SK-MEL-5 (cell line): ENCODE data around the gene PMM1. TPM values are rescaled to one million over a fixed set of nuclear protein-coding genes. Genes with fewer than 3 reads are reported as not detected.
"Not testable (repeated sequence)": the region's sequence is repeated elsewhere in the genome, so short reads cannot be mapped to it uniquely, and the experiment has no call there.

Experiments
- DNase-seq: peaks from one replicate; pipeline ENCODE4 v3.0.0-alpha.2; 2016; ENCODE audit warnings: low read depth, low spot score
- in situ Hi-C: cut with HindIII; loops from 2 replicates; pipeline ENCODE4 v1.10.0; 2016; ENCODE audit warnings: low sequenced_read_pairs, high pct_unique_total_duplicates, low pct_unique_long_range_greater_than_20kb
- total RNA-seq: library from RNA; depleted of rRNA; stranded (reverse); fragments of >200 nt; shearing (Covaris generic); gene quantifications from 2 replicates; pipeline ENCODE4 v1.2.3, GENCODE V29; 2014

PMM1 gene
- total RNA-seq, 1 experiment from 2014 or later, result 8.2 TPM

- in situ Hi-C loops, result no loop called here
These were observed 11.3 kb upstream of the PMM1 start for GRCh38 chr22:41600976-41601375.

GRCh38 chr22:41598891-41599635 is 9.4 kb upstream of the PMM1 start:
- DNase-seq, result no peak
- in situ Hi-C loops, result no loop called here

More at GRCh38 chr22:41600976-41601375, 11.3 kb upstream of the PMM1 start:
- no peak for DNase-seq

GRCh38 chr22:41598081-41598480 is 8.4 kb upstream of the PMM1 start:
- in situ Hi-C loops, result no loop called here
- no peak for DNase-seq

DNA sequence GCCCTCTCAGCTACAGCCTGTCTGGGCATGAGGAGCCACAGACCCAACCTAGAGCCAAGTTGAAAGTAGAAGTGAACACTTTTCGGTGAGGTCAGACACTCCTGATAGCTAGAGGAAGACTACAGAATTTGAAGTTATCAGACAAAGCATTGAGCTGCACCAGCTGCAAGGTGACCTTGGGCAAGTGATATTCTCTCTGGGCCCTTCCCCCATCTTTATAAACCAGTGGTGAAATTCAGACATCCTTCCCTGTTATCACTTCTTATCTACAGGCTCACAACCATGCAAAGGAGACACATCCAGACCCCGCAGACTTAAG is 8.0 kb upstream of the PMM1 start:
- in situ Hi-C loops, result no loop called here
- no peak for DNase-seq

GRCh38 chr22:41596776-41597634 is 7.4 kb upstream of the PMM1 start:
- peak; percentile 78 for DNase-seq
- in situ Hi-C loops, result no loop called here

DNA sequence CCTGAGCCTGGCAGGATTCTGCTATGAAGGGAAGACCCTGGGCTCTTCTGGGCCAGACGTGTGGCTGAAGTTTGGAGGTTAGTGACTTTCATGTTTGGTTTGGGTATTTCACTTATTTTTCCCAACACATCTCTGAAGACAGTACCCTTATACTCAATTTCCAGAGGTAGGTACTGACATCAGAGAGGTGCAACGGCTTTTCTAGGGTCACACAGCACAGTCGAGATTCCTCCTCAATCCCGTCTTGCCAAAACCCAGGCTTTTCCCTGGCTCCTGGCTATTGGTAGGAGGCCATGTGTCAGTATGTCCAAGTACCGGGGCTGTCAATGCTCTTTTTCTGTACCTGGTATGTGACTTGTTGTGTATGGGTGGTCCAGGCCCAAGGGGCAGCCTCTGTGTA is 6.1 kb upstream of the PMM1 start:
- in situ Hi-C loops, result no loop called here
- no peak for DNase-seq

DNA sequence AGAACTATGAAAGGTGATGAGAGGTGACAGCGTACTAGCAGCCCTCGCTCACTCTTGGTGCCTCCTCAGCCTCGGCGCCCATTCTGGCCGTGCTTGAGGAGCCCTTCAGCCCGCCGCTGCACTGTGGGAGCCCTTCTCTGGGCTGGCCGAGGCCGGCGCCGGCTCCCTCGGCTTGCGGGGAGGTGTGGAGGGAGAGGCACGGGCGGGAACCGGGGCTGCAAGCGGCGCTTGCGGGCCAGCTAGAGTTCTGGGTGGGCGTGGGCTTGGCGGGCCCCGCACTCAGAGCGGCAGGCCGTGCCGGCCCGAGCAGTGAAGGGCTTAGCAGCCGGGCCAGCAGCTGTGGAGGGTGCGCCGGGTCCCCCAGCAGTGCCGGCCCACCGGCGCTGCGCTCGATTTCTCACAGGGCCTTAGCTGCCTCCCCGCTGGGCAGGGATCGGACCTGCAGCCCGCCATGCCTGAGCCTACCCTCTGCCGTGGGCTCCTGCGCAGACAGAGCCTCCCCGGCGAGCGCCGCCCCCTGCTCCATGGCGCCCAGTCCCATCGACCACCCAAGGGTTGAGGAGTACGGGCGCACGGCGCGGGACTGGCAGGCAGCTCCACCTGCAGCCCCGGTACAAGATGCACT is 3.8 kb upstream of the PMM1 start:
- DNase-seq, in situ Hi-C loops: not testable (repeated sequence)

- in situ Hi-C loops, result no loop called here
- DNase-seq, result no peak
These were observed 2.3 kb downstream of the PMM1 start for GRCh38 chr22:41587347-41587723.

GRCh38 chr22:41585898-41586297 is 3.7 kb downstream of the PMM1 start:
- in situ Hi-C loops, result no loop called here
- DNase-seq, result no peak

- no peak for DNase-seq
- in situ Hi-C loops, result no loop called here
These were observed 4.8 kb downstream of the PMM1 start for GRCh38 chr22:41584881-41585280.

DNA sequence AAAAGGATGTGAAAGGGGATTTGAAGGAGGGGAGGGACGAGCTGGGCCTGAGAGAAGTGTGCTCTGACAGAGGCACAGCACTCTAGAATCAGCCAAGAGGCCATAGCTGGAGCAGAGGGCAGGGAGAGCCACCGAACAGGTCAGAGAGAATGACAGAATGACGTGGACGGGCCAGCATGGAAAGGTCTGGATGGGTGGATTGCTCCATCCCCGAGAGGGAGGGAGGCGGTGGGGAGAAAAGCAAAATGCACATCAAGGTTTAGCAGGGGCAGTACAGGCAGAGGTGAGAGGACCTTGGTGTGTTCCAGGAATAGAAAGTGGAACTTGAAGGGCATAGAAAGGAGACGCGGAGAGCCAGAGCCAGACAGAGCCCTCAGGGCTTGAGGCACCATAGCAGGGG is 6.9 kb downstream of the PMM1 start:
- DNase-seq, result no peak
- in situ Hi-C loops, result no loop called here

- in situ Hi-C loops, result no loop called here
- no peak for DNase-seq
These were observed 9.7 kb downstream of the PMM1 start for GRCh38 chr22:41579997-41580355.

GRCh38 chr22:41579297-41579996 is 10.2 kb downstream of the PMM1 start:
- in situ Hi-C loops, result no loop called here
- no peak for DNase-seq

DNA sequence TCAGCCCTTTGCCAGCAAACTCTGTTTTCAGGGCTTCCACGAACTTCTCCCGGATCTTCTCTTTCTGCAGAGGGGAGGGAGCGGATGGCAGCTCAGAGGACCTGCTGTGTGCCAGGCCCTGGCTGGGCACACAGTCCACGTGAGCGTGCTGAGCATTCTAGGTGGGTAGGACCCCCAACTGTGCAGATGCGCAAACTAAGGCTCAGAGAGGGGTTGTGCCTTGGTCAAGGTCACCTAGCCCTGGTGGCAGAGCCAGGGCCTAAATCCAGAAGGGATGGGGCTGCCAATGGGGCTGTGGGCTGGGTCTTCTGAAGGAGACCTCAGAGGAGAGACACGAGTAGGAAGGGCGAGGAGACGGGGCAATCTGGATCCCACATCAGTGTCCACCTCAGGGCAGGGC is 10.8 kb downstream of the PMM1 start:
- no peak for DNase-seq
- in situ Hi-C loops, result no loop called here

DNA sequence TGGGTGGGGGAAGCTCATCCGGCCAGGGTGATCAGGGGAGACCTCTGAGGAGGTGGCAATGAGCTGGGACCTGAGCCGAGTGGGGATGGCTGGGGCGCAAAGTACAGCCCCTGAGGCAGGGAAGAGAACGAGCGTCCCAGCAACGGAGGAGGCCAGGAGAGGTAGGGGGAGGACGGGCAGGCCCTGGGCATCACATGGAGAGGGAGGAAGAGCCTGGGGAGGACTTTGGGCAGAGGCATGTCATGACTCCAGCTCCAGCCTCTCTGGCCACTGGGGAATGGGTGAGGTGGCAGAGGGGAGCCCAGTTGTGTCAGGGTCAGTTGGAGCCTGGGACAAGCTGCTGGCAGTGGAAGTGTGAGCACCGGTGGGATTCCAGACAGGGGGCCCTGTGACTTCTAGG is 11.5 kb downstream of the PMM1 start:
- DNase-seq, result no peak
- in situ Hi-C loops, result no loop called here

DNA sequence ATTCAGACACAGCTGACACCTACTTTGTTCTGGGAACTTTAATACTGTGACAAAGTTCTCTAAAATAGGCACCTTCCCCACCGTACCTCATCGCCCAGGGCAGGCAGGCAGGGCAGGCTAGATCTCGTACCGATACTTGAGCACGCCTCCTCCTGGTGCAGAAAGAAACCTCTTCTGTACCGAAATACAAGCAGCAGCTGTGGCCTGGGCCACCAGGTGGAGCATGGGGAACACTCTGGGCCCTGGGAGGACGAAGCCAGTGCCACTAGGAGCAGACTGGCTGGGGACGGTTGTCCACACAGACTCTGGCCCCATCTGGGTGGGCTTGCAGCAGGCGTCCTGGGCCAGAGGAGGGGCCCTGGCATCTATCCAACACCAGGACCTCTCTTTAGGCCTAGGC is 12.8 kb downstream of the PMM1 start:
- in situ Hi-C loops, result no loop called here
- DNase-seq, result peak; percentile 79

DNA sequence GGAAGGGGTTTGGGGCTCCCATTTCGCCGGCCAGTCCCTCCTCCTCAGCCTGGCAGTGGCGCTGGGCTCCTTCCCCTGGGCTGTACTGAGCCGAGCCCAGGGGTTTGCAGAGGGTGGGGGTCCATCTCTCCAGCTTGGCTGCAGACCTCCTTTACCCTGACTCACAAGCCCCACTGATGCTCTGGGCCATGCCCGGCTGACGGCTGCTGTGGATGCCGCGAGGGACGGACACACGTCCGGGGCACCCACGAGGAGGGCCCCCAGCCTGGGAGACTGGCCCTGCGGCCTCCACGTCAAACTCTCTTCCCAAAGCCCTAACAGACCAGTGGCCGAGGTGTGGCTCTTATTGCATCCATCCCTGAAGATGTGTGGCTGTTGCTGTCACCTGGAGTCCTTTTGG is 14.1 kb downstream of the PMM1 start:
- in situ Hi-C loops, result no loop called here
- no peak for DNase-seq

GRCh38 chr22:41574847-41575381 is 14.7 kb downstream of the PMM1 start:
- in situ Hi-C loops, result no loop called here
- DNase-seq, result no peak
